Liver (tissue), 9 donors: ENCODE data around the gene IFNGR2. TPM values are rescaled to one million over a fixed set of nuclear protein-coding genes. Genes with fewer than 3 reads are reported as not detected.

Source experiments
- DNase-seq: peaks from one replicate; pipeline ENCODE4 v3.0.0-alpha.2; 2017; ENCODE audit warnings: low spot score
- H3K27ac ChIP-seq, 2 donors: one replicate each; pipeline ENCODE4 v1.7.0; 2013; ENCODE audit warnings: inconsistent platforms in 2 of 2, low read length in 2 of 2, control low read depth in 1 of 2, low read depth in 1 of 2, mild to moderate bottlenecking in 1 of 2
- H3K27me3 ChIP-seq, 4 donors: one replicate each; pipeline versions ENCODE4 v1.6.1 to v1.7.0; 2013; ENCODE audit warnings: low read length in 3 of 4, inconsistent platforms in 1 of 4, mild to moderate bottlenecking in 1 of 4, moderate library complexity in 1 of 4; ENCODE audit not compliant: control insufficient read depth in 4 of 4, insufficient read depth in 4 of 4
- H3K36me3 ChIP-seq, 4 donors: one replicate each; pipeline versions ENCODE4 v1.6.1 to v1.7.0; 2013; ENCODE audit warnings: low read length in 3 of 4, mild to moderate bottlenecking in 3 of 4, low read depth in 1 of 4, moderate library complexity in 1 of 4; ENCODE audit not compliant: control insufficient read depth in 4 of 4, insufficient read depth in 3 of 4
- H3K4me1 ChIP-seq, 4 donors: one replicate each; pipeline versions ENCODE4 v1.6.1 to v1.7.0; 2013; ENCODE audit warnings: low read length in 3 of 4, mild to moderate bottlenecking in 3 of 4, moderate library complexity in 1 of 4; ENCODE audit not compliant: control insufficient read depth in 4 of 4, insufficient read depth in 4 of 4
- H3K4me3 ChIP-seq, 3 donors: one replicate each; pipeline versions ENCODE4 v1.6.1 to v1.7.0; 2013; ENCODE audit warnings: low read length in 3 of 3, control low read depth in 1 of 3, low read depth in 1 of 3, mild to moderate bottlenecking in 1 of 3
- H3K9ac ChIP-seq, 2 donors: one replicate each; pipeline ENCODE4 v1.7.0; 2013; ENCODE audit warnings: low read length in 2 of 2, mild to moderate bottlenecking in 2 of 2, moderate library complexity in 2 of 2, control low read depth in 1 of 2, low read depth in 1 of 2
- H3K9me3 ChIP-seq, 4 donors: one replicate each; pipeline versions ENCODE4 v1.6.1 to v1.7.0; 2013; ENCODE audit warnings: low read length in 3 of 4; ENCODE audit not compliant: control insufficient read depth in 4 of 4
- EGR1 ChIP-seq, 2 donors: IDR thresholded peaks; 2 replicates each; pipeline ENCODE4 v1.6.1; 2016 to 2018; ENCODE audit warnings: antibody characterized with exemption in 2 of 2, low read depth in 2 of 2
- FOXA1 ChIP-seq: IDR thresholded peaks from 2 replicates; pipeline ENCODE4 v1.6.1; 2016; ENCODE audit warnings: antibody characterized with exemption
- FOXA2 ChIP-seq: IDR thresholded peaks from 2 replicates; pipeline ENCODE4 v1.6.1; 2016; ENCODE audit warnings: antibody characterized with exemption
- GABPA ChIP-seq, 2 donors: IDR thresholded peaks in 1 of 2; conservative IDR thresholded peaks in 1 of 2; 2 replicates each; pipeline ENCODE4 v1.6.1; 2016; ENCODE audit warnings: antibody characterized with exemption in 2 of 2, mild to moderate bottlenecking in 1 of 2, moderate library complexity in 1 of 2
- HNF4A ChIP-seq, 2 donors: conservative IDR thresholded peaks; 2 replicates each; pipeline ENCODE4 v1.6.1; 2016; ENCODE audit warnings: antibody characterized with exemption in 2 of 2, mild to moderate bottlenecking in 2 of 2
- HNF4G ChIP-seq: IDR thresholded peaks from 2 replicates; pipeline ENCODE4 v1.6.1; 2016; ENCODE audit warnings: antibody characterized with exemption
- JUND ChIP-seq, 2 donors: IDR thresholded peaks; 2 replicates each; pipeline ENCODE4 v1.6.1; 2016; ENCODE audit warnings: antibody characterized with exemption in 2 of 2
- MAX ChIP-seq: IDR thresholded peaks from 2 replicates; pipeline ENCODE4 v1.6.1; 2016; ENCODE audit warnings: antibody characterized with exemption
- NR2F2 ChIP-seq: IDR thresholded peaks from 2 replicates; pipeline ENCODE4 v1.6.1; 2016; ENCODE audit warnings: antibody characterized with exemption
- RAD21 ChIP-seq, 2 donors: IDR thresholded peaks; 2 replicates each; pipeline ENCODE4 v1.6.1; 2016; ENCODE audit warnings: antibody characterized with exemption in 2 of 2, mild to moderate bottlenecking in 2 of 2
- REST ChIP-seq: IDR thresholded peaks from 2 replicates; pipeline ENCODE4 v1.6.1; 2016; ENCODE audit warnings: antibody characterized with exemption, mild to moderate bottlenecking
- RXRA ChIP-seq, 2 donors: IDR thresholded peaks; 2 replicates each; pipeline ENCODE4 v1.6.1; 2017 to 2018; ENCODE audit warnings: antibody characterized with exemption in 2 of 2, mild to moderate bottlenecking in 1 of 2
- SP1 ChIP-seq: IDR thresholded peaks from 2 replicates; pipeline ENCODE4 v1.6.1; 2018; ENCODE audit warnings: antibody characterized with exemption, mild to moderate bottlenecking
- TAF1 ChIP-seq: conservative IDR thresholded peaks from 2 replicates; pipeline ENCODE4 v1.6.1; 2016; ENCODE audit warnings: antibody characterized with exemption, mild to moderate bottlenecking
- YY1 ChIP-seq: IDR thresholded peaks from 2 replicates; pipeline ENCODE4 v1.6.1; 2016; ENCODE audit warnings: antibody characterized with exemption, mild to moderate bottlenecking
- WGBS: extraction: QIAGEN DNeasy Blood & Tissue Kit; methylation state at CpG from one replicate; pipeline ENCODE4 v1.1.7; 2013; 5-methylcytosine and 5-hydroxymethylcytosine counted together
- polyA plus RNA-seq, 2 donors: library from polyadenylated mRNA; stranded (reverse) in 1 of 2; unstranded in 1 of 2; fragments of 200-250 nt in 1 of 2; fragments of >200 nt in 1 of 2; fragmentation: Nextera tagmentation in 1 of 2; extraction: Ambion mirVana in 1 of 2; gene quantifications; one replicate each; pipeline versions ENCODE4 v1.2.1 to v1.2.3, GENCODE V29; 2013 to 2015
- total RNA-seq, 2 donors: library from RNA; depleted of rRNA; stranded (reverse); fragments of >200 nt; gene quantifications; one replicate each; pipeline ENCODE4 v1.2.3, GENCODE V29; 2014
- TF ChIP-seq, protein P1 (sequence below): IDR thresholded peaks from 2 replicates; pipeline ENCODE4 v1.6.1; 2016; ENCODE audit warnings: antibody characterized with exemption
- TF ChIP-seq, protein P2 (sequence below): IDR thresholded peaks from 2 replicates; pipeline ENCODE4 v1.6.1; 2016; ENCODE audit warnings: antibody characterized with exemption
- TF ChIP-seq, protein P3 (sequence below): fragments of 150-350 bp; IDR thresholded peaks from 2 replicates; pipeline ENCODE4 v1.5.1; 2017; ENCODE audit warnings: improper control_type of control experiment, low read depth, low read length; ENCODE audit not compliant: missing input control
- donor health status: healthy.
- donor health status: healthy.
- donor health status: healthy.
- donor health status: healthy.
- donor health status: healthy.

The IFNGR2 gene
- total and polyA plus RNA-seq, 4 donors, result 23.0 to 24.3 (median 23.4) TPM

DNA sequence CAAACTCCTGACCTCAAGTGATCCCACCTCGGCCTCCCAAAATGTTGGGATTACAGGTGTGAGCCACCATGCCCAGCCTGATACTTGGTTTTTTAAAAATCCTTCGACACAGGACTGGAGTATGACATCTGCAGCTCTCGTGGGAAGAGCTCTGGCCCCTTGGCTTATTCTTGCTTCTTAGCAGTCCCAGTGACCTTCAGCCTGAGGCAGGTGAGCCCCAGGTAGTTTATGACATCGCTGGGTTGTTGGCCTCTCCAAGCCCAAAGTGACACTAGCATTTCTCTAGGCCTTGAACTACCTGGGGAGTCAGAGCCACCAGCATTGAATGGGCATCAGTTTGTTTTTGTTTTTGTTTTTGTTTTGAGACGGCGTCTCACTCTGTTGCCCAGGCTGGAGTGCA lies 15.9 kb upstream of the IFNGR2 start:
- Histone ChIP-seq H3K4me3 (no peak overlapping the region), H3K36me3 (no peaks in the 10 kb centered on the region), H3K9me3 (no peaks in the 10 kb centered on the region), H3K9ac (no peak overlapping the region), H3K27me3 (no peaks in the 10 kb centered on the region), H3K4me1 (peaks cover 0 to 7% (median 4%) of the 10 kb centered on the region in 4 donors), H3K27ac (no peak overlapping the region)
- DNase-seq, result no peak
- WGBS, result 96% methylated on average over 6 of the region's 6 CpGs
- TF ChIP-seq EGR1 (IDR thresholded peaks at IDR 0.05; ENCODE audit: low read depth in 2 of 2) (no peak), FOXA1 (no peak), RXRA (IDR thresholded peaks at IDR 0.05) (no peak), NR2F2 (no peak), RAD21 (IDR thresholded peaks at IDR 0.05) (no peak), HNF4A (conservative IDR thresholded peaks at IDR 0.05) (no peak), TAF1 (no peak), GABPA (IDR thresholded peaks at IDR 0.05 in 1 of 2, conservative IDR thresholded peaks at IDR 0.05 in 1 of 2) (no peak), SP1 (no peak), HNF4G (no peak)
- TF ChIP-seq, protein P1, sequence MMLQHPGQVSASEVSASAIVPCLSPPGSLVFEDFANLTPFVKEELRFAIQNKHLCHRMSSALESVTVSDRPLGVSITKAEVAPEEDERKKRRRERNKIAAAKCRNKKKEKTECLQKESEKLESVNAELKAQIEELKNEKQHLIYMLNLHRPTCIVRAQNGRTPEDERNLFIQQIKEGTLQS, result no peak
- TF ChIP-seq, protein P2, sequence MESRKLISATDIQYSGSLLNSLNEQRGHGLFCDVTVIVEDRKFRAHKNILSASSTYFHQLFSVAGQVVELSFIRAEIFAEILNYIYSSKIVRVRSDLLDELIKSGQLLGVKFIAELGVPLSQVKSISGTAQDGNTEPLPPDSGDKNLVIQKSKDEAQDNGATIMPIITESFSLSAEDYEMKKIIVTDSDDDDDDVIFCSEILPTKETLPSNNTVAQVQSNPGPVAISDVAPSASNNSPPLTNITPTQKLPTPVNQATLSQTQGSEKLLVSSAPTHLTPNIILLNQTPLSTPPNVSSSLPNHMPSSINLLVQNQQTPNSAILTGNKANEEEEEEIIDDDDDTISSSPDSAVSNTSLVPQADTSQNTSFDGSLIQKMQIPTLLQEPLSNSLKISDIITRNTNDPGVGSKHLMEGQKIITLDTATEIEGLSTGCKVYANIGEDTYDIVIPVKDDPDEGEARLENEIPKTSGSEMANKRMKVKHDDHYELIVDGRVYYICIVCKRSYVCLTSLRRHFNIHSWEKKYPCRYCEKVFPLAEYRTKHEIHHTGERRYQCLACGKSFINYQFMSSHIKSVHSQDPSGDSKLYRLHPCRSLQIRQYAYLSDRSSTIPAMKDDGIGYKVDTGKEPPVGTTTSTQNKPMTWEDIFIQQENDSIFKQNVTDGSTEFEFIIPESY, result no peak
- TF ChIP-seq, protein P3, sequence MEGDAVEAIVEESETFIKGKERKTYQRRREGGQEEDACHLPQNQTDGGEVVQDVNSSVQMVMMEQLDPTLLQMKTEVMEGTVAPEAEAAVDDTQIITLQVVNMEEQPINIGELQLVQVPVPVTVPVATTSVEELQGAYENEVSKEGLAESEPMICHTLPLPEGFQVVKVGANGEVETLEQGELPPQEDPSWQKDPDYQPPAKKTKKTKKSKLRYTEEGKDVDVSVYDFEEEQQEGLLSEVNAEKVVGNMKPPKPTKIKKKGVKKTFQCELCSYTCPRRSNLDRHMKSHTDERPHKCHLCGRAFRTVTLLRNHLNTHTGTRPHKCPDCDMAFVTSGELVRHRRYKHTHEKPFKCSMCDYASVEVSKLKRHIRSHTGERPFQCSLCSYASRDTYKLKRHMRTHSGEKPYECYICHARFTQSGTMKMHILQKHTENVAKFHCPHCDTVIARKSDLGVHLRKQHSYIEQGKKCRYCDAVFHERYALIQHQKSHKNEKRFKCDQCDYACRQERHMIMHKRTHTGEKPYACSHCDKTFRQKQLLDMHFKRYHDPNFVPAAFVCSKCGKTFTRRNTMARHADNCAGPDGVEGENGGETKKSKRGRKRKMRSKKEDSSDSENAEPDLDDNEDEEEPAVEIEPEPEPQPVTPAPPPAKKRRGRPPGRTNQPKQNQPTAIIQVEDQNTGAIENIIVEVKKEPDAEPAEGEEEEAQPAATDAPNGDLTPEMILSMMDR, result no peak

DNA sequence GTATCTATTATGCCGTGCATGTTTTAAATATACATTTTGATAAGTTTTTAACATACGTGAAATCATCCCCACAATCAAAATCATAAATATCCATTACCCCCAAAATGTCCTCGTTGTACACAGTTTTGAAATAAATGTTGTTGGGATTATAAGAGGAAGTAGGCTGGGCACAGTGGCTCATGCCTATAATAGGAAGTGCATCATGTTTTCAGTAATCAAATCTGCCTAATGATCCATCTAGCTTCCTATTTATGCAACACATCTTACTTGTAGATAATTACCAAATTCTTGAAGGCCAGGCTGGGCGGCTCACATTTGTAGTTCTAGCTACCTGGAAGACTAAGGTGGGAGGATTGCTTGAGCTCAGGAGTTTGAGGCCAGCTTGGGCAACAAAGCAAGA lies 15.0 kb upstream of the IFNGR2 start:
- Histone ChIP-seq H3K27ac (no peak overlapping the region), H3K9me3 (no peaks in the 10 kb centered on the region), H3K4me3 (no peak overlapping the region), H3K27me3 (no peaks in the 10 kb centered on the region), H3K9ac (no peak overlapping the region), H3K4me1 (peaks cover 0 to 2% (median 1%) of the 10 kb centered on the region in 4 donors), H3K36me3 (no peaks in the 10 kb centered on the region)
- DNase-seq, result no peak
- TF ChIP-seq EGR1 (IDR thresholded peaks at IDR 0.05; ENCODE audit: low read depth in 2 of 2) (no peak), YY1 (no peak), MAX (no peak), HNF4G (no peak), RAD21 (IDR thresholded peaks at IDR 0.05) (no peak), TAF1 (no peak), NR2F2 (no peak), REST (no peak), FOXA2 (no peak), SP1 (no peak), HNF4A (conservative IDR thresholded peaks at IDR 0.05) (no peak), JUND (IDR thresholded peaks at IDR 0.05) (no peak), GABPA (IDR thresholded peaks at IDR 0.05 in 1 of 2, conservative IDR thresholded peaks at IDR 0.05 in 1 of 2) (no peak), RXRA (IDR thresholded peaks at IDR 0.05) (no peak), FOXA1 (no peak)
- TF ChIP-seq, protein P3, result no peak
- TF ChIP-seq, protein P2, result no peak
- TF ChIP-seq, protein P1, result no peak
- 84% methylated on average over 4 of the region's 4 CpGs for WGBS
